Kidney epithelial cell (primary cell): ENCODE measurements around the gene ZSWIM4. TPM values are rescaled to one million over a fixed set of nuclear protein-coding genes. Genes with fewer than 3 reads are reported as not detected.
"Not testable (repeated sequence)": the region's sequence is repeated elsewhere in the genome, so short reads cannot be mapped to it uniquely, and the experiment has no call there.

Experiments
- DNase-seq: peaks from one replicate; pipeline ENCODE4 v3.0.0-alpha.2; 2010; ENCODE audit warnings: low read depth
- H3K27me3 ChIP-seq: 2 replicates; pipeline ENCODE4 v1.6.0; 2011; ENCODE audit warnings: low read length; ENCODE audit not compliant: control insufficient read depth, insufficient read depth
- H3K36me3 ChIP-seq: 2 replicates; pipeline ENCODE4 v1.5.1; 2011; ENCODE audit warnings: low read length; ENCODE audit not compliant: control insufficient read depth, insufficient read depth
- H3K4me3 ChIP-seq: 2 replicates; pipeline ENCODE4 v1.5.1; 2011; ENCODE audit warnings: low read depth, mild to moderate bottlenecking, control low read depth, low read length
- total RNA-seq: library from RNA; depleted of rRNA; stranded (reverse); fragments of >200 nt; gene quantifications from 2 replicates; pipeline ENCODE4 v1.2.3, GENCODE V29; 2015
- TF ChIP-seq, protein P1 (sequence below): IDR thresholded peaks from 2 replicates; pipeline ENCODE4 v1.5.1; 2011; ENCODE audit warnings: mild to moderate bottlenecking, moderate library complexity, low read length, control low read depth, inconsistent platforms; ENCODE audit not compliant: insufficient read depth, poor library complexity, severe bottlenecking

The ZSWIM4 gene
- total RNA-seq, result 25.7 and 25.9 TPM in 2 replicates

GRCh38 chr19:13794757-13795589, at the start of gene ZSWIM4:
TSS of gene ZSWIM4 (plus strand) at chr19:13795443. CDS start at chr19:13795649, 206 bp downstream.
- peak within 1 kb of the TSS; percentile 84 for H3K4me3 ChIP-seq
- TF ChIP-seq, protein P1, sequence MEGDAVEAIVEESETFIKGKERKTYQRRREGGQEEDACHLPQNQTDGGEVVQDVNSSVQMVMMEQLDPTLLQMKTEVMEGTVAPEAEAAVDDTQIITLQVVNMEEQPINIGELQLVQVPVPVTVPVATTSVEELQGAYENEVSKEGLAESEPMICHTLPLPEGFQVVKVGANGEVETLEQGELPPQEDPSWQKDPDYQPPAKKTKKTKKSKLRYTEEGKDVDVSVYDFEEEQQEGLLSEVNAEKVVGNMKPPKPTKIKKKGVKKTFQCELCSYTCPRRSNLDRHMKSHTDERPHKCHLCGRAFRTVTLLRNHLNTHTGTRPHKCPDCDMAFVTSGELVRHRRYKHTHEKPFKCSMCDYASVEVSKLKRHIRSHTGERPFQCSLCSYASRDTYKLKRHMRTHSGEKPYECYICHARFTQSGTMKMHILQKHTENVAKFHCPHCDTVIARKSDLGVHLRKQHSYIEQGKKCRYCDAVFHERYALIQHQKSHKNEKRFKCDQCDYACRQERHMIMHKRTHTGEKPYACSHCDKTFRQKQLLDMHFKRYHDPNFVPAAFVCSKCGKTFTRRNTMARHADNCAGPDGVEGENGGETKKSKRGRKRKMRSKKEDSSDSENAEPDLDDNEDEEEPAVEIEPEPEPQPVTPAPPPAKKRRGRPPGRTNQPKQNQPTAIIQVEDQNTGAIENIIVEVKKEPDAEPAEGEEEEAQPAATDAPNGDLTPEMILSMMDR, result no peak
- peak; percentile 93 for DNase-seq
- no peaks in the 10 kb centered on the region for H3K27me3 ChIP-seq
- no peaks in the 10 kb centered on the region for H3K36me3 ChIP-seq

GRCh38 chr19:13747098-13747453, 48.2 kb upstream of the ZSWIM4 start:
- TF ChIP-seq, protein P1, result no peak
- Histone ChIP-seq H3K27me3 (no peaks in the 10 kb centered on the region), H3K4me3 (peak overlapping the region; percentile 17), H3K36me3 (no peaks in the 10 kb centered on the region)
- DNase-seq, result no peak

- peak overlapping the region; percentile 75 for H3K4me3 ChIP-seq
- H3K36me3 ChIP-seq, result no peaks in the 10 kb centered on the region
- TF ChIP-seq, protein P1, result no peak
- no peak for DNase-seq
- H3K27me3 ChIP-seq, result no peaks in the 10 kb centered on the region
Measured at GRCh38 chr19:13748169-13748828, 46.9 kb upstream of the ZSWIM4 start.

DNA sequence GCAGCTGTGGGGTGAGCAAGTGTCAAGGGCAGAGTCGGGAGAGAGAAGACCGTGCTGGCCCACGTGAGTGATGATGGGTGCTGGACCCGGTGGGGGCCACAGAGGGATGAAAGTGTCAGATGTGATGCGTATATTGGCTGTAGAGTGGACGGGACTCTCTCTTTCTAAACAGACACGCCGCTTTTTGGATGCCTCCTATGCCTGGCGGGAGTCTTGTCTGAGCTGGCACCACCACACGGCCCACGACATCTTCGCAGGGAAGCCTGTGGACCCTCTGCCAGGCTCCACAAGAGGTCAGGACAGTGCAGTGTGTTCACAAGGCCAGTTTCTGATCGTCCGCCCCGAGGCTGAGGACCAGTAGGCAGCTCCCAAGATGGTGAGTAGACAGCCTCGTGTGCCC, 43.8 kb upstream of the ZSWIM4 start:
- TF ChIP-seq, protein P1, result no peak

DNA sequence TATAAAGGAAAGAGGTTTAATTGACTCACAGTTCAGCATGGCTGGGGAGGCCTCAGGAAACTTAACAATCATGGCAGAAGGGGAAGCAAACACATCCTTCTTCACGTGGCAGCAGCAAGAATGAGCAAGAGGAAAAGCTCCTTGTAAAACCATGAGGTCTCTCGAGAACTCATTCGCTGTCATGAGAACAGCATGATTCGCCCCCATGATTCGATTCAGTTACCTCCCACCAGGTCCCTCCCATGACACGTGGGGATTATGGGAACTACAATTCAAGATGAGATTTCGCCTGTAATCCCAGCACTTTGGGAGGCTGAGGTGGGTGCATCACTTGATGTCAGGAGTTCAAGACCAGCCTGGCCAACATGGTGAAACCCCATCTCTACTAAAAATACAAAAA, 41.6 kb upstream of the ZSWIM4 start:
- H3K27me3 ChIP-seq, H3K4me3 ChIP-seq, DNase-seq, H3K36me3 ChIP-seq: not testable (repeated sequence)

More for the DNA sequence above, 43.8 kb upstream of the ZSWIM4 start:
- Histone ChIP-seq H3K36me3 (peaks cover 1% of the 10 kb centered on the region), H3K27me3 (no peaks in the 10 kb centered on the region), H3K4me3 (no peak overlapping the region)
- DNase-seq, result no peak

GRCh38 chr19:13756210-13756609, 39.0 kb upstream of the ZSWIM4 start:
- Histone ChIP-seq H3K4me3 (no peak overlapping the region), H3K36me3 (peaks cover 4% of the 10 kb centered on the region), H3K27me3 (no peaks in the 10 kb centered on the region)
- TF ChIP-seq, protein P1, result no peak
- no peak for DNase-seq
